Measurements from ENCODE around the gene BTBD17.

- no peak for TF ChIP-seq CTCF (IDR thresholded peaks at IDR 0.05)
- no peak for TF ChIP-seq POLR2A (IDR thresholded peaks at IDR 0.05)
Observed at GRCh38 chr17:74318391-74318790, 43.3 kb downstream of the BTBD17 start.

Measured in esophagus squamous epithelium (tissue), 4 donors.